ENCODE data around the gene PRG2. TPM values are rescaled to one million over a fixed set of nuclear protein-coding genes. Genes with fewer than 3 reads are reported as not detected.
A peak's percentile ranks its signal among the peaks of the same experiment; 100 is the strongest.

PRG2 gene
- total and polyA plus RNA-seq, 9 of the 15 experiments (the other 6 are each of a cell fraction or from before 2014, with no cell fraction given), result 1.8 to 78.0 (median 26.6) TPM

DNA sequence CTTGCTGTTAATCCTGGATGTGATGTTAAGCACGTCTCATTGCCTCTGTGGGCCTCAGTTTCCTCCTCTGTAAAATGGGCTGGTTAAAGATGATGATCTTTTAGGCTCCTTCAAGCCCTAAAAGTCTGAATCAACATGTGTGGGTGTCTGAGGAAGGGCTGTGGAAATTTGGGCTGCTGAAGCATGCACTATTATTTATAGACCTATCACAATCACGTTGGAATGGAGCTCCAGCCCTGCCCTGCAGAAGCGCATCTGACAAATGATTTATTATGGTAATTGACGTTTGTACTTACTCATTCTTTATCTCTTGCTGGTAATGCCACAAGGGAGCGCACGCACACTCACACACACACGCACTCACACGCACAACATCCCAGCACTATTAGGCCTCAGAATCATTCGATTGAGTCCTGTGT, 31.9 kb downstream of the PRG2 start (continued):
- TF ChIP-seq, protein P1, sequence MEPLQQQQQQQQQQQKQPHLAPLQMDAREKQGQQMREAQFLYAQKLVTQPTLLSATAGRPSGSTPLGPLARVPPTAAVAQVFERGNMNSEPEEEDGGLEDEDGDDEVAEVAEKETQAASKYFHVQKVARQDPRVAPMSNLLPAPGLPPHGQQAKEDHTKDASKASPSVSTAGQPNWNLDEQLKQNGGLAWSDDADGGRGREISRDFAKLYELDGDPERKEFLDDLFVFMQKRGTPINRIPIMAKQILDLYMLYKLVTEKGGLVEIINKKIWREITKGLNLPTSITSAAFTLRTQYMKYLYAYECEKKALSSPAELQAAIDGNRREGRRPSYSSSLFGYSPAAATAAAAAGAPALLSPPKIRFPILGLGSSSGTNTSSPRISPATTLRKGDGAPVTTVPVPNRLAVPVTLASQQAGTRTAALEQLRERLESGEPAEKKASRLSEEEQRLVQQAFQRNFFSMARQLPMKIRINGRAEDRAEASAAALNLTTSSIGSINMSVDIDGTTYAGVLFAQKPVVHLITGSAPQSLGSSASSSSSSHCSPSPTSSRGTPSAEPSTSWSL (CRISPR knock-in tag; IDR thresholded peaks at IDR 0.05; ENCODE audit: borderline replicate concordance), result no peak
- no peak for TF ChIP-seq PML (IDR thresholded peaks at IDR 0.05; ENCODE audit: low read length)
- TF ChIP-seq SIN3A (IDR thresholded peaks at IDR 0.05; ENCODE audit: borderline replicate concordance in 2 of 2, control insufficient read depth in 1 of 2, low read depth in 2 of 2, low read length in 2 of 2), result no peak
- TF ChIP-seq, protein P2, sequence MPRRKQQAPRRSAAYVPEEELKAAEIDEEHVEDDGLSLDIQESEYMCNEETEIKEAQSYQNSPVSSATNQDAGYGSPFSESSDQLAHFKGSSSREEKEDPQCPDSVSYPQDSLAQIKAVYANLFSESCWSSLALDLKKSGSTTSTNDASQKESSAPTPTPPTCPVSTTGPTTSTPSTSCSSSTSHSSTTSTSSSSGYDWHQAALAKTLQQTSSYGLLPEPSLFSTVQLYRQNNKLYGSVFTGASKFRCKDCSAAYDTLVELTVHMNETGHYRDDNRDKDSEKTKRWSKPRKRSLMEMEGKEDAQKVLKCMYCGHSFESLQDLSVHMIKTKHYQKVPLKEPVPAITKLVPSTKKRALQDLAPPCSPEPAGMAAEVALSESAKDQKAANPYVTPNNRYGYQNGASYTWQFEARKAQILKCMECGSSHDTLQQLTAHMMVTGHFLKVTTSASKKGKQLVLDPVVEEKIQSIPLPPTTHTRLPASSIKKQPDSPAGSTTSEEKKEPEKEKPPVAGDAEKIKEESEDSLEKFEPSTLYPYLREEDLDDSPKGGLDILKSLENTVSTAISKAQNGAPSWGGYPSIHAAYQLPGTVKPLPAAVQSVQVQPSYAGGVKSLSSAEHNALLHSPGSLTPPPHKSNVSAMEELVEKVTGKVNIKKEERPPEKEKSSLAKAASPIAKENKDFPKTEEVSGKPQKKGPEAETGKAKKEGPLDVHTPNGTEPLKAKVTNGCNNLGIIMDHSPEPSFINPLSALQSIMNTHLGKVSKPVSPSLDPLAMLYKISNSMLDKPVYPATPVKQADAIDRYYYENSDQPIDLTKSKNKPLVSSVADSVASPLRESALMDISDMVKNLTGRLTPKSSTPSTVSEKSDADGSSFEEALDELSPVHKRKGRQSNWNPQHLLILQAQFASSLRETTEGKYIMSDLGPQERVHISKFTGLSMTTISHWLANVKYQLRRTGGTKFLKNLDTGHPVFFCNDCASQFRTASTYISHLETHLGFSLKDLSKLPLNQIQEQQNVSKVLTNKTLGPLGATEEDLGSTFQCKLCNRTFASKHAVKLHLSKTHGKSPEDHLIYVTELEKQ (CRISPR knock-in tag; IDR thresholded peaks at IDR 0.05), result no peak
- TF ChIP-seq HDAC2 (IDR thresholded peaks at IDR 0.05), result peak; percentile 87
- TF ChIP-seq, protein P3, sequence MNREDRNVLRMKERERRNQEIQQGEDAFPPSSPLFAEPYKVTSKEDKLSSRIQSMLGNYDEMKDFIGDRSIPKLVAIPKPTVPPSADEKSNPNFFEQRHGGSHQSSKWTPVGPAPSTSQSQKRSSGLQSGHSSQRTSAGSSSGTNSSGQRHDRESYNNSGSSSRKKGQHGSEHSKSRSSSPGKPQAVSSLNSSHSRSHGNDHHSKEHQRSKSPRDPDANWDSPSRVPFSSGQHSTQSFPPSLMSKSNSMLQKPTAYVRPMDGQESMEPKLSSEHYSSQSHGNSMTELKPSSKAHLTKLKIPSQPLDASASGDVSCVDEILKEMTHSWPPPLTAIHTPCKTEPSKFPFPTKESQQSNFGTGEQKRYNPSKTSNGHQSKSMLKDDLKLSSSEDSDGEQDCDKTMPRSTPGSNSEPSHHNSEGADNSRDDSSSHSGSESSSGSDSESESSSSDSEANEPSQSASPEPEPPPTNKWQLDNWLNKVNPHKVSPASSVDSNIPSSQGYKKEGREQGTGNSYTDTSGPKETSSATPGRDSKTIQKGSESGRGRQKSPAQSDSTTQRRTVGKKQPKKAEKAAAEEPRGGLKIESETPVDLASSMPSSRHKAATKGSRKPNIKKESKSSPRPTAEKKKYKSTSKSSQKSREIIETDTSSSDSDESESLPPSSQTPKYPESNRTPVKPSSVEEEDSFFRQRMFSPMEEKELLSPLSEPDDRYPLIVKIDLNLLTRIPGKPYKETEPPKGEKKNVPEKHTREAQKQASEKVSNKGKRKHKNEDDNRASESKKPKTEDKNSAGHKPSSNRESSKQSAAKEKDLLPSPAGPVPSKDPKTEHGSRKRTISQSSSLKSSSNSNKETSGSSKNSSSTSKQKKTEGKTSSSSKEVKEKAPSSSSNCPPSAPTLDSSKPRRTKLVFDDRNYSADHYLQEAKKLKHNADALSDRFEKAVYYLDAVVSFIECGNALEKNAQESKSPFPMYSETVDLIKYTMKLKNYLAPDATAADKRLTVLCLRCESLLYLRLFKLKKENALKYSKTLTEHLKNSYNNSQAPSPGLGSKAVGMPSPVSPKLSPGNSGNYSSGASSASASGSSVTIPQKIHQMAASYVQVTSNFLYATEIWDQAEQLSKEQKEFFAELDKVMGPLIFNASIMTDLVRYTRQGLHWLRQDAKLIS (CRISPR knock-in tag; IDR thresholded peaks at IDR 0.05), result no peak
- TF ChIP-seq, protein P4, sequence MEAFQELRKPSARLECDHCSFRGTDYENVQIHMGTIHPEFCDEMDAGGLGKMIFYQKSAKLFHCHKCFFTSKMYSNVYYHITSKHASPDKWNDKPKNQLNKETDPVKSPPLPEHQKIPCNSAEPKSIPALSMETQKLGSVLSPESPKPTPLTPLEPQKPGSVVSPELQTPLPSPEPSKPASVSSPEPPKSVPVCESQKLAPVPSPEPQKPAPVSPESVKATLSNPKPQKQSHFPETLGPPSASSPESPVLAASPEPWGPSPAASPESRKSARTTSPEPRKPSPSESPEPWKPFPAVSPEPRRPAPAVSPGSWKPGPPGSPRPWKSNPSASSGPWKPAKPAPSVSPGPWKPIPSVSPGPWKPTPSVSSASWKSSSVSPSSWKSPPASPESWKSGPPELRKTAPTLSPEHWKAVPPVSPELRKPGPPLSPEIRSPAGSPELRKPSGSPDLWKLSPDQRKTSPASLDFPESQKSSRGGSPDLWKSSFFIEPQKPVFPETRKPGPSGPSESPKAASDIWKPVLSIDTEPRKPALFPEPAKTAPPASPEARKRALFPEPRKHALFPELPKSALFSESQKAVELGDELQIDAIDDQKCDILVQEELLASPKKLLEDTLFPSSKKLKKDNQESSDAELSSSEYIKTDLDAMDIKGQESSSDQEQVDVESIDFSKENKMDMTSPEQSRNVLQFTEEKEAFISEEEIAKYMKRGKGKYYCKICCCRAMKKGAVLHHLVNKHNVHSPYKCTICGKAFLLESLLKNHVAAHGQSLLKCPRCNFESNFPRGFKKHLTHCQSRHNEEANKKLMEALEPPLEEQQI (IDR thresholded peaks at IDR 0.05), result no peak
- no peak for TF ChIP-seq HMGN3 (IDR thresholded peaks at IDR 0.05; ENCODE audit: borderline replicate concordance, extremely low read depth, insufficient read length, low read depth, low read length)
- TF ChIP-seq ZBTB8A (IDR thresholded peaks at IDR 0.05; ENCODE audit: partially characterized antibody), result no peak
- no peak for TF ChIP-seq NFATC3 (IDR thresholded peaks at IDR 0.05)
- TF ChIP-seq CBX5 (IDR thresholded peaks at IDR 0.05; ENCODE audit: borderline replicate concordance, low read depth), result no peak
- TF ChIP-seq FOXK2 (conservative IDR thresholded peaks at IDR 0.05 in 1 of 2, IDR thresholded peaks at IDR 0.05 in 1 of 2; ENCODE audit: low read depth in 2 of 2), result no peak
- no peak for TF ChIP-seq RBM14 (IDR thresholded peaks at IDR 0.05; ENCODE audit: borderline replicate concordance, insufficient read depth, low read depth, low read length)
- TF ChIP-seq TFAM (CRISPR knock-in tag; conservative IDR thresholded peaks at IDR 0.05), result no peak
- no peak for TF ChIP-seq ZNF699 (CRISPR knock-in tag; IDR thresholded peaks at IDR 0.05; ENCODE audit: insufficient replicate concordance)

Measured in K562 (cell line).